GM20431 (cell line): Measurements from ENCODE around the gene MBOAT2.
"Not testable (repeated sequence)": the region's sequence is repeated elsewhere in the genome, so short reads cannot be mapped to it uniquely, and the experiment has no call there.

Source experiments
- in situ Hi-C: fragments of 300-500 bp; cut with MseI, MboI; formaldehyde crosslinking; loops from one replicate; pipeline ENCODE4 v1.15.0; 2020; ENCODE audit warnings: low sequenced_read_pairs; ENCODE audit not compliant: unreplicated experiment

MBOAT2 gene

DNA sequence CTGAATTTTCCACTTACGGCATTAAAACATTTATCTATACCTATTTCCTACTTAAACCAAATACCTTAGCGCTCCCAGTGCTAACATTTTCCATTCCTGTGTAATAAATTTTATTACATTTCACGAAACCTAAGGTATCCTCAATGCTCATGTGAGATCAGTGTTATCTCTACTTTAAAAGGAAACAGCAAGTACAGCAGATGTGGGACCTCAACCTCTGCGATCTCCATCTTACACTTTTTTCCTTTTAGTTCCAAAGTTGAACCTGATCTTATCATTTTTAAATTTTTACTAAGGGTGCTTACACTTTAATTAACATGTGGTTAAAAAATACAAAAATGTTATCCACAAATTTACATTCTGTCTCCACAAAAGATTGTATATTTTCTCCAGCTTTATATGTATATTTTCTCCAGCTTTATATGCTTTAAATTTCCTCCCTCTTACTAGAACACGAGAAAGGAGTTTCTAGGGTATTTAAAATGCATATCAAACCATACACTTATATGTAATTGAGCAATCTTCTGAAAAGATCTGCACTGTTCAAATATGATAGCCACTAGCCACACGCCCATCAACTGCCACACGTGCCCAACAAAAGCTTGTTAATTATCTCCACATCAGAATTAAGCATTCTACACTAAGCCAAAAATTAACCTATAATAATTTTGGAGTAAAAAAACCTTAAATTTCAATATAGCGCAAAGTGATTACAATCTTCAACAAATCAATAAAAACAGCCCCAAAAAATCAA lies 38.1 kb downstream of the MBOAT2 start:
- in situ Hi-C loops, result no loop called here

DNA sequence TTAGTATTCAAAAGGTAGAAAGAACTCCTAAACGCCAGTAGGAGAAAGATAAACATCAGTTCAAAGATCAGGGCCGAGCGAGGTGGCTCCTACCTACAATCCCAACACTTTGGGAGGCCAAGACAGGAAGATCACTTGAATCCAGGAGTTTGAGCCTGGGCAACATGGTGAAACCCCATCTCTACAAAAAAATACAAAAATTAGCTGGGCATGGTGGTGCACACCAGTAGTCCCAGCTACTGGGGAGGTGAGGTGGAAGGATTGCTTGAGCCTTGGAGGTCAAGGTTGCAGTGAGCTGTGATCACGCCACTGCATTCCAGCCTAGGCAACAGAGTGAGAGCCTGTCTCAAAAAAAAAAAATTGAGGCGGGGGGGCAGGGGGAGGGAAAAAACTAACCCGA lies 40.6 kb downstream of the MBOAT2 start:
- in situ Hi-C loops, result no loop called here

DNA sequence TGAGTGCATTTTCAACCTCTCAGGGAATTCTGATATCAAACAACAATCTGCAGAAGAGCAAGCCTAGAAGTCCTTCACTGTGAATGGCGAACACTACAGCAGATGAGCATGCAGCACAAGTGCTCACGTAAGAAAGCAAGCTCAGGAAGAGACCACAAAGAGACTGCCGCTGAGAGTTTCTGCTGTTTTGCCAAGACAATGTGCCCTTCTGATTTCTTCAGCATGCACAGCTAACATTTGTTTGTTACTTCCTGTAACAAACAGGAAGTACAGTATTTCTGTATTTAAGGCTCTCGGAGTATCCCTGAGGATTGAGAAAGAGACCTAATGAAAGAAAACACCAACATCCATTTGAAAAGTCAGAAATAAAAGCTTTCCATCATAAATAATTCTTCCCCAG lies 45.9 kb downstream of the MBOAT2 start:
- in situ Hi-C loops, result no loop called here

DNA sequence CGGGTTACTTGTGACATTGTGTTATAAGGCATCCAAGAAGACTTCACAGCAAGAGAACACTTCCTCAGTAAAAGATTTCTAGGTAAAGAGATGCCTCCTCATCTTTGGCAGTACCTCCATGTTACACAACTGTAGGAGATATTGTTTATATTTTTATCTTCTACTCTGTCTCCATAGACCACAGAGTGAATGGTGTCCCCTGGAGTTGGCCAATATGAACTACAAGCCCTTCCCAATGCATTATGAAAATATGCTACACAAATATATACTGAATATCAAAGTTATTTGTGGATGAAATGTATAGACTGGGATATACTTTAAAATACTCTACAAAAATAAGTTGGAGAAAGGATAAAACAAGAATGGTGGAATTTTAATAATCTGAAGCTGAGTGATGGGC lies 46.7 kb downstream of the MBOAT2 start:
- in situ Hi-C loops, result no loop called here

DNA sequence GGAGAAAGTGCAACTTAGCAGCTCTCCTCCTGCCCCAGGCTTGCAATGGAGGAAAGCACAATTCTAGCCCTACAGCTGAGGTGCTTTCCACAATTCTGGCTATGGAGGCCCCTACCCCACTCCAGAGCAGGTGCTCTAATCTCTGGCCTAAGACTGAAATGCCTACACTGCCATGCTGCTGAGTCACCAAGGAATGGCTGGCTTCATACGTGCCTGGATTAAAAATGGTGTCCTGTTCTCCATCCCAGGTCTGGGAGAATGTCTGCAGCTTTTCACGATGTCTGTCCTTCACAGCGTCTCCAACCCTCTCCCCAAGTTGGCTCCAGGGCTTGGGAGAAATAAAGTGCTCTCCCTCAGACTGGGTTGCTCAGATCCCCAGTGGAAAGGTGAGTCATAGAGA lies 48.5 kb downstream of the MBOAT2 start:
- in situ Hi-C loops, result no loop called here

DNA sequence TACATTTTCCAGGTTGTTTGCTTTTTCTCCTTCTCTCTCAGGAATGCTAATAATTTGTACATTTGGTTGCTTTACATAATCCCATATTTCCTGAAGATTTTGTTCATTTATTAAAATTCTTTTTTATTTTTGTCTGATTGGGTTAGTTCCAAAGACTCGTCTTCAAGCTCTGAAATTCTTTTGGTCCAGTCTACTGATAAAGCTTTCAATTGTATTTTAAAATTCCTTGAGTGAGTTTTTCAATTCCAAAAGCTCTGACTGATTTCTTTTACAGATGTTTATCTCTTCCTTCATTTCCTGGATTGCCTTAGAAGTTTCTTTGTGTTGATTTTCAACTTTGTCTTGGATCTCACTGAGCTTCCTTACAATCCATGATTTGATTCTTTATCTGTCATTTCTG lies 50.0 kb downstream of the MBOAT2 start:
- in situ Hi-C loops, result no loop called here

DNA sequence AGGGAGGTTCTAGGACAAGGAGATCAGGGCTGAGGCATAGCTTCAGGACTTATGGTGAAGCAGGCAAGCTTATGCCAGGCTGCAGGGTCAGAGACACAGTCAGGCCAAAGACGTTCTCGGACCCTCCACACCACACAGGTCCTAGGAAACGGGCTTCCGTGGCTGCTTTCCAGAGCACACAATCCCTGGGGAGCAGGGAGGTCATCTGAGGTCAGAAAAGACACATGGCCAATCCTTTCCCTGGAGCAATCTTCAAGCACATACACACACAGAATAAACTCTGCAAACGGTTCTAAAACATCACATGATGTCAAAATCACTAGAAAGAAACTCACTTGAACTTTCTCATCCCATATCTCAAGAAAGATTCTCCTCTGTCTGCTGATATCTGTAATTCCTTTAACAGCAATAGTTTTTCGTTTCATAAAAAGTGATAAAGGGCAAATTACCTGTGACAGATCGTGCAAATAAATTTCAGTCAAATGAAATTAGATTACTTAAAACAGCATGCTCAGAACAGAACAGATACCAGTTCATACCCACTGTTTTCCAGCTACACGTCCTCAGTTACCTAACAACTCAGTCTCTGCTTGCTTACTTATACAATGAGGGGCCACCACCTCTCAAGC lies 63.9 kb downstream of the MBOAT2 start:
- in situ Hi-C loops, result no loop called here

DNA sequence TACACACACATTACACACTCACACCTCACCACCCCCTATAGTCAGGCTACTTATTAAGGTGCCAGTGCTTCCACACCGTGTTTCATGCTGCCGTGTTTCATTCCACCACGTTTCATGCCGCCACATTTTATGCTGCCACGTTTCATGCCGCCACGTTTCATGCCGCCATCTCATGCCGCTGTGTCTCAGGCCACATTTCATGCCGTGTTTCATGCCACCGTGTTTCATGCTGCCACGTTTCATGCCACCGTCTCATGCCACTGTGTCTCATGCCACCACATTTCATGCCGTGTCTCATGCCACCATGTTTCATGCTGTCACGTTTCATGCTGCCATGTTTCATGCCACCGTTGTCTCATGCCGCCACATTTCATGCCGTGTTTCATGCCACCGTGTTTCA lies 65.1 kb downstream of the MBOAT2 start:
- in situ Hi-C loops, result no loop called here

DNA sequence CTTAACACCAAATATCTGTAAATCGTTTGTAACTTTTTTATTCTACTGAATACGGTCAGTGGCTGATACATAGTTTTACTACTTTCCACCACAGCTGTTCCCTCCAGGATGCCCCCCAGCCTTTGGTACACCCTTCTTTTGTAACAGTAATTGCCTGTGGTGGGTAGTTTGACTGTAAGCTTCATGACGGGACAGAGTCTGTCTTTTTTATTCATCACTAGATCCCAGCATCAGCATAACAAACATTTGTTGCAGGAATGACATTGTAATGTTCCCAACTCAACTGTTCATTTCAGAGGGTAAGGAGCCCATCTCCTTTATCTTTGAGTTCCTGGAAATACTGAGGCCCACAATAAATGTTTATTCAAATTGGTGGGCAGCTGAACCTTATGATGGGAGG lies 67.5 kb downstream of the MBOAT2 start:
- in situ Hi-C loops, result no loop called here

DNA sequence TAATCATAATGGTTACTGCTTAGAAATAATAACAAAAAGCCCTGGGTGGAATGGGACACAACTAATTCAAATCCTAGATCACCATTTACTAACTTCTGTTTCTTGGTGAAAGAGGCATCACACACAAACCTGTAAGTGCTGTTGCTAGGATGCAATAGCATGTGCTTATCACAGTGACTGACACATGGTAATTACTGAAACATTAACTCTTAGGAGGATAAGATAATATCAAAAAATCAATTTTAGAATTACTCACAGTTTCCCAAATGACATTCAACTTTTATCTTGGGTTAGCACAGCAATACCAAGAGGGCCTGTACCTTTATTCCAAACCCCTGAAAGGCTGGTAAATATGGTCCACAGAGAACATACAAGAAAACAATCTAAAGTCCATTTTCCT lies 69.1 kb downstream of the MBOAT2 start:
- in situ Hi-C loops, result no loop called here

DNA sequence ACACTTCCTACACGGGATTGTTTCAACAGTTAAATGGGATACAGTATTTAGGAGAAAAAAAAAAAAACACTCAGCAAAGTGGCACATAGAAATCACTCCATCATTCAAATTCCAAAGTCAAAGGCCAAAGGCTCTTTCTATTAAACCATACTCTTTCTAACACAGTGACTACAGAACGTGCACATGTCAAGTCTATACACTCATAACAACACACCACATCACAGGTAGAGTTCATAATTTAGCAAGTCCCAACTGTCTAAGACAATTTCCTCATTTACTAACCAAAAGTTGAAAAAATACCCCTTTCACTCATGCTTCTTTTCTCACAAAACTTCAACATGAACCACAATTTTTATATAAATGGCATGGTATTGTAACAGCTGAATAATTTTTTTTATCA lies 70.8 kb downstream of the MBOAT2 start:
- in situ Hi-C loops, result no loop called here

DNA sequence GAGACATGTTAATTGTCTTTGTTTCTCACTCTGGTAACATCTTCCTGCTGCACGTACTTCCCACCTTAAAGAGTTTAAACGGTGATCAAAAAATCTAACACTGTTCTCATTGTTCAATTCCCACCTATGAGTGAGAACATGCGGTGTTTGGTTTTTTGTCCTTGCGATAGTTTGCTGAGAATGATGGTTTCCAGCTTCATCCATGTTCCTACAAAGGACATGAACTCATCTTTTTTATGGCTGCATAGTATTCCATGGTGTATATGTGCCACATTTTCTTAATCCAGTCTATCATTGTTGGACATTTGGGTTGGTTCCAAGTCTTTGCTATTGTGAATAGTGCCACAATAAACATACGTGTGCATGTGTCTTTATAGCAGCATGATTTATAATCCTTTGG lies 73.3 kb downstream of the MBOAT2 start:
- in situ Hi-C loops, result not testable (repeated sequence)

DNA sequence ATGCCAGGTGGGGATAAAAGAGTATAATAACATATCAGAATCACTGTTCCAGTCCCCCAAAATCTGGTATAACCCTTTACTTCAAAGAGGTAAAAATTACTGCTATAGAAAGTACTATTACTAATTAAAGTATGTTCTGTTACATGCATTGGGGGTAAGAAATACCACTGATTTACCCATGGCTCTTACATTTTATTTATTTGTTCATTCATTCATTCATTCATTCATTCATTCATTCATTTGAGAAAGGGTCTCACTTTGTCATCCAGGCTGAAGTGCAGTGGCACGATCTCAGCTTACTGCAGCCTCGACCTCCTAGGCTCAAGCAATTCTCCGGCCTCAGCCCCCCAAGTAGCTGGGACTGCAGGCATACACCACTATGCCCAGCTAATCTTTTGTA lies 74.4 kb downstream of the MBOAT2 start:
- in situ Hi-C loops, result no loop called here

DNA sequence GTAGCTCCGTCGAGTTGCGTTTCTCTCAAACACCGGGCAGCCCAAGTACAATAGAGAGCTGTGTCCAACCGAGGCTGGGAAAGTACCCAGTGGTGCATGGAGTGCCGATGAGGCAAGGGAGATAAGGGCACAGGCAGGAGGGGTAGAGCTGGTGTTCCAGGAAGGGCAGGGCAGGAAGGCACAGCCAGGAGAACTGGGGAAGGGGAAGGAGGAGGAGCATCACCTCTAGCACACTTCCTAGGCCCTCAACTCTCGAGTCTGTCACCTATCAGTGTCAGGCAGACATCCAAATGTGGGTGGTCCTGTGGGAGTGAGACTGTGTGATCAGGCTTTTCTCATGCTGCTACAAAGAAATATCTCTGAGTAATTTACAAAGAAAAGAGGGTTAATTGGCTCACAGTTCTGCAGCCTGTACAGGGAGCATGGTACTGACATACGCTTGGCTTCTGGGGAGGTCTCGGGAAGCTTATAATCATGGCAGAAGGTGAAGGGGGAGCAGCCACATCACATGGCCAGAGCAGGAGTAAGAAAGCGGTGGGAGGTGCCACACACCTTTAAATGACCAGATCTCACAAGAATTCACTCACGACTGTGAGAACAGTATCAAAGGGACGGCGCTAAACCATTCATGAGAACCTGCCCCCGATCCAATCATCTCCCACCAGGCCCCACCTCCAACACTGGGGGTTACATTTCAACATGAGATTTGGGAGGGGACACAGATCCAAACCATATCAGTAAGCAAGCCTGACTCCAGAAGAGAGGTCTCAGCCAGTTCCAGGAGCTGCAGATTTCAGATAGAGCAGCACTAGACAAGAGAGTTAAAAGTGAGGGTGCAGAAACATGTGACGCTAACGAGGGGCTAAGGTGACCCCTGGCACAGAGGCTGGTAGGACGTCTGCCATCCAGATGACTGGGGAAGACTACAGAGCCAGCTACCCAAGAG lies 75.7 kb downstream of the MBOAT2 start:
- in situ Hi-C loops, result no loop called here

DNA sequence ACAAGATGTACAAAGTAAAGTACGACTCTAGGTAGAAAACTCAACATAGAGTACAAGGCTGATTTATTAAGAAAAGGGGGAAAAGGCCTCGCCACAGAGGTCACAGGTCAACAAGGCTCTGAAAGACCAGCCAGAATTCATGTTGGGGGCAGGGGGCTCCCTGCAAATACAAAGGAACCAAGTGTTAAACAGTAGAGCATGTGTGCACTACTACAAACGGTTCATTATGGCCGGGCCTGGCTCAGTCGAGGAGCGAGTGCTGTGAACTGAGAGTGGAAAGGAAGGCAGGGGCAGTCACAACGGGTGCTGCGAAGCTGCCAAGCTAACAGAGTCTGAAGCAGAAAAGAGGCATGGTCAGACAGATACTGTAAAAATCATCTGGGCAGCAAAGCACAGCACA lies 77.1 kb downstream of the MBOAT2 start:
- in situ Hi-C loops, result no loop called here

DNA sequence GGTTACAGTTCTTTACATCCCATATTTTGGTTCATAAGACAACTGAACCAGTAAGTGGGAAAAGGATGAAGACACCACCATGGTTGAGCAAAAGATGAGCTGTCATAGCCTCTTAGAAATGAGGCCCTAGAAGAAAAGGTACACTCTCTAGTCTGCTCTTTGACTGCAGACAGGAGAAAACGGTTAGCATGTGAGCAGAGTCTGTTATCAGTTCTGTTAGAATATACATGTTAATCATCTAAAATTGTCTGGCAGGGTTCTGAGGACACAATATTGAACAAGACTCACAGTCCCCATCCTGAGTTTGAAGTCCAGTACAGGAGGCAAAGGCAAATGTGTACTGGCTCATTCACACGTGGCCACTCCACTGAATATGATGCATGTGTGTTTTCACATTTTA lies 78.1 kb downstream of the MBOAT2 start:
- in situ Hi-C loops, result no loop called here

DNA sequence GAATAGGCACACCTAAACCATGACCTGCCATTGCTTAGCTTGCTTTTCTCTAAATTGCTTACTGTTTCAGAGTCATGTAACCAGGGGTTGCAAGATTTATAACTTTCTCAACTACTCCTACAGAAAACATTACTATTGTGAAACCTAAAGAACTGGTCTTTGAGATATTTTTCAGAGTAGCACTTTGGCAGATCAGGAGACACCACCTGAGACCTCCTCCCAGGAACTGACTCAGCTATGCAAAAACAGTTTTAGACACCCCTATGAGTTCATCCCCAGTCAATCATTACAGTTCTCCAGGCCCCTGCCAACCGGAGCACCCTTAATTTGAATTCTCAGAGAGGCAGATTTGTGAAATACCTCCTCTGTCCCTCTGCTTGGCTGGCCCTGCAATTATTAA lies 80.3 kb downstream of the MBOAT2 start:
- in situ Hi-C loops, result no loop called here

DNA sequence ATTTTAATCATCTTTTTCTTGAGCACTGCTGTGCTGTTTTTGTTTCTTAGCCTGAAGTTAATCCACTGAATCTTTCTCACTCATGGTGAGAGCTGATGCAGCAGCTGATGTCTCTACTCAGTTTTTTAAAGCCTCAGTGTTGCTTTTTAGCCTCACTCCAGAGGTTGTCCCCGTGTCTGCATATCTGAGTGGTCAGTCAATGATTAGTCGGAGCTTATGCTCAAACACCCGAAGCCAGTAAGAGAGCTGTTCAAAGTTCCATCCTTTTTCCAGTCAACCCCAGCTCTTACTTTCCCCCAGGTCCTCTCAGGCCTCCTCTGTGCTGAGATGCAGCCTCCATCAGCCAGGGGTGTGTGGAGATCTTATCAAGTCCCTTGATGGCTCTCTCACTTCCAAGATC lies 81.1 kb downstream of the MBOAT2 start:
- in situ Hi-C loops, result no loop called here

DNA sequence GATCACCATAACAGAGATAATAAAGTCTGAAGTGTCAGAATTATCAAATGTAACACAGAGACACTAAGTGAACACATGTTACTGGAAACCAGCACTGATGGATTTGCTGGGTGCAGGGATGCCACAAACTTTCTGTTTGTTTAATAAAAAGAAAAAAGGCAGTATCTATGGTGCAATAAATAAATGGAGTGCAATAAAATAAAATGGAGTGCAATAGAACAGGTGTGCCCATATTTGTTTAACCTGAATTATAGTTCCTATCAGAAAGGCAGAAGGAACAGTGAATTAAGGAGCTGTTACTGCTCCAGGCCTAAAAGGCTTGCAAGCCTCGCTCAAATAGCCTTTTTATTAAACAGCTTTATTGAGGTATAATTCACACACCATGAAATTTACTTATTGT lies 85.1 kb downstream of the MBOAT2 start:
- in situ Hi-C loops, result no loop called here

DNA sequence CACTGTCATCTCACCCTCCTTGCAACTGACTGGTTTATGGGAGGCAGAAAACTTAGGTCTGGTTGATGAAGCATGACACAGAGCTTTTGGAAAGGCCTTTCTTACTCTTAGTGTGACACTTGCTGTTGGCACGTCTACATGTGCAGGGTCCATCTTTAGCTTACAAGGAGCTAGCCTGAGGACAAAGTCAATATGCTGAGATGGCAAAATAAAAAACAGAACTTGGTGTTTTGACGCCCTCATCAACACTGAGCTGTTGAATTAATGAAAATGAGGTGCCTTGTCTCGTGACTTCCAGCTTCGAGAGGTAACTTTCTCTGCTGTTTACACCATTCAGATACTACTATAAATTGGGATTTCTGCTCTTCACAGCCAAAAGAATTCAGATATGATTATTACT lies 87.5 kb downstream of the MBOAT2 start:
- in situ Hi-C loops, result no loop called here

DNA sequence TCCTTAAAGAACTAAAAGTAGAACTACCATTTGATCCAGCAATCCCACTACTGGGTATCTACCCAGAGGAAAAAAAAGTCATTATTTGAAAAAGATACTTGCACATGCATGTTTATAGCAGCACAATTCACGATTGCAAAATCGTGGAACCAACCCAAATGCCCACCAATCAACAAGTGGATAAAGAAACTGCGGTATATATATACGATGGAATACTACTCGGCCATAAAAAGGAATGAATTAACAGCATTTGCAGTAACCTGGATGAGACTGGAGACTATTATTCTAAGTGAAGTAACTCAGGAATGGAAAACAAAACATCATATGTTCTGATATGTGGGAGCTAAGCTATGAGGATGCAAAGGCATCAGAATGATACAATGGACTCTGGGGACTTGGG lies 89.7 kb downstream of the MBOAT2 start:
- in situ Hi-C loops, result not testable (repeated sequence)
